ENCODE measurements around the gene LENEP. TPM values are rescaled to one million over a fixed set of nuclear protein-coding genes. Genes with fewer than 3 reads are reported as not detected.

The LENEP gene
- total RNA-seq, 1 donor from 2014 or later: not detected

GRCh38 chr1:155014709-155015508 is 21.5 kb downstream of the LENEP start:
- no peak for TF ChIP-seq EZH2 (IDR thresholded peaks at IDR 0.05; ENCODE audit: insufficient read depth, low read length)
- TF ChIP-seq, protein P1, sequence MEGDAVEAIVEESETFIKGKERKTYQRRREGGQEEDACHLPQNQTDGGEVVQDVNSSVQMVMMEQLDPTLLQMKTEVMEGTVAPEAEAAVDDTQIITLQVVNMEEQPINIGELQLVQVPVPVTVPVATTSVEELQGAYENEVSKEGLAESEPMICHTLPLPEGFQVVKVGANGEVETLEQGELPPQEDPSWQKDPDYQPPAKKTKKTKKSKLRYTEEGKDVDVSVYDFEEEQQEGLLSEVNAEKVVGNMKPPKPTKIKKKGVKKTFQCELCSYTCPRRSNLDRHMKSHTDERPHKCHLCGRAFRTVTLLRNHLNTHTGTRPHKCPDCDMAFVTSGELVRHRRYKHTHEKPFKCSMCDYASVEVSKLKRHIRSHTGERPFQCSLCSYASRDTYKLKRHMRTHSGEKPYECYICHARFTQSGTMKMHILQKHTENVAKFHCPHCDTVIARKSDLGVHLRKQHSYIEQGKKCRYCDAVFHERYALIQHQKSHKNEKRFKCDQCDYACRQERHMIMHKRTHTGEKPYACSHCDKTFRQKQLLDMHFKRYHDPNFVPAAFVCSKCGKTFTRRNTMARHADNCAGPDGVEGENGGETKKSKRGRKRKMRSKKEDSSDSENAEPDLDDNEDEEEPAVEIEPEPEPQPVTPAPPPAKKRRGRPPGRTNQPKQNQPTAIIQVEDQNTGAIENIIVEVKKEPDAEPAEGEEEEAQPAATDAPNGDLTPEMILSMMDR (IDR thresholded peaks at IDR 0.05; ENCODE audit: insufficient read depth, low read depth, low read length): no peak
- Histone ChIP-seq H3K4me2 (ENCODE audit: low read length) (no peak overlapping the region), H4K20me1 (ENCODE audit: insufficient read depth, low read length) (peaks cover 41% of the 10 kb centered on the region), H3K9ac (ENCODE audit: low read length) (no peak overlapping the region), H3K36me3 (ENCODE audit: insufficient read depth, low read length) (no peaks in the 10 kb centered on the region), H3K4me3 (ENCODE audit: insufficient read depth, low read depth, low read length) (no peak overlapping the region), H3K4me1 (ENCODE audit: insufficient read depth, low read length) (peaks cover 9% of the 10 kb centered on the region), H3K79me2 (ENCODE audit: insufficient read depth, low read length) (peaks cover 2% of the 10 kb centered on the region), H3K27ac (ENCODE audit: low read depth, low read length) (no peak overlapping the region), H2AFZ (ENCODE audit: low read depth, low read length) (no peak overlapping the region), H3K27me3 (ENCODE audit: insufficient read depth, low read length) (no peaks in the 10 kb centered on the region), H3K9me3 (ENCODE audit: insufficient read depth, low read depth, low read length) (no peaks in the 10 kb centered on the region)
- Mint-ChIP-seq H3K27ac (ENCODE audit: unreplicated experiment) (no peak overlapping the region), H3K9me3 (ENCODE audit: unreplicated experiment) (no peaks in the 10 kb centered on the region), H3K36me3 (ENCODE audit: low read depth, unreplicated experiment) (peaks cover 6% of the 10 kb centered on the region), H3K27me3 (ENCODE audit: low read depth, unreplicated experiment) (no peaks in the 10 kb centered on the region), H3K4me3 (ENCODE audit: unreplicated experiment) (no peak overlapping the region), H3K4me1 (ENCODE audit: low read depth, unreplicated experiment) (peaks cover 23% of the 10 kb centered on the region)
- FAIRE-seq (no peak), DNase-seq (ENCODE audit: low read depth) (no peak)

GRCh38 chr1:155015527-155016230 is 22.3 kb downstream of the LENEP start:
- no peaks in the 10 kb centered on the region for H3K9me3 Mint-ChIP-seq (ENCODE audit: unreplicated experiment)
- peaks cover 6% of the 10 kb centered on the region for H3K36me3 Mint-ChIP-seq (ENCODE audit: low read depth, unreplicated experiment)
- Histone ChIP-seq H3K9me3 (ENCODE audit: insufficient read depth, low read depth, low read length) (no peaks in the 10 kb centered on the region), H3K27me3 (ENCODE audit: insufficient read depth, low read length) (no peaks in the 10 kb centered on the region), H3K4me3 (ENCODE audit: insufficient read depth, low read depth, low read length) (no peak overlapping the region), H3K36me3 (ENCODE audit: insufficient read depth, low read length) (no peaks in the 10 kb centered on the region), H2AFZ (ENCODE audit: low read depth, low read length) (no peak overlapping the region), H3K4me2 (ENCODE audit: low read length) (no peak overlapping the region), H4K20me1 (ENCODE audit: insufficient read depth, low read length) (peaks cover 36% of the 10 kb centered on the region), H3K79me2 (ENCODE audit: insufficient read depth, low read length) (no peaks in the 10 kb centered on the region), H3K4me1 (ENCODE audit: insufficient read depth, low read length) (peaks cover 9% of the 10 kb centered on the region), H3K27ac (ENCODE audit: low read depth, low read length) (no peak overlapping the region), H3K9ac (ENCODE audit: low read length) (no peak overlapping the region)
- H3K27ac Mint-ChIP-seq (ENCODE audit: unreplicated experiment): no peak overlapping the region
- no peak for TF ChIP-seq EZH2 (IDR thresholded peaks at IDR 0.05; ENCODE audit: insufficient read depth, low read length)
- TF ChIP-seq, protein P1 (IDR thresholded peaks at IDR 0.05; ENCODE audit: insufficient read depth, low read depth, low read length): no peak
- peaks cover 25% of the 10 kb centered on the region for H3K4me1 Mint-ChIP-seq (ENCODE audit: low read depth, unreplicated experiment)
- no peak overlapping the region for H3K4me3 Mint-ChIP-seq (ENCODE audit: unreplicated experiment)
- FAIRE-seq (no peak), DNase-seq (ENCODE audit: low read depth) (no peak)
- no peaks in the 10 kb centered on the region for H3K27me3 Mint-ChIP-seq (ENCODE audit: low read depth, unreplicated experiment)
